ENCODE measurements around the gene FARSA.
"Not testable (repeated sequence)": the region's sequence is repeated elsewhere in the genome, so short reads cannot be mapped to it uniquely, and the experiment has no call there.

GRCh38 chr19:12957389-12957952 is 24.0 kb upstream of the FARSA start:
- not testable (repeated sequence) for TF ChIP-seq CTCF, POLR2A (IDR thresholded peaks at IDR 0.05)
